Measurements from ENCODE around the gene PTCH2.

PTCH2 gene

GRCh38 chr1:44805311-44806024, 37.6 kb downstream of the PTCH2 start:
- H3K4me3 ChIP-seq (ENCODE audit: low read depth, low read length, poor library complexity, severe bottlenecking) = no peak overlapping the region
- no peak overlapping the region for H3K27ac ChIP-seq (ENCODE audit: low read depth, low read length, poor library complexity, severe bottlenecking)
- H3K9me3 ChIP-seq (ENCODE audit: low read length) = no peaks in the 10 kb centered on the region
- no peak overlapping the region for H3K9ac ChIP-seq (ENCODE audit: low read length)
- H3K79me2 ChIP-seq (ENCODE audit: insufficient read depth, low read length) = no peaks in the 10 kb centered on the region
- no peak for TF ChIP-seq EZH2 (IDR thresholded peaks at IDR 0.05; ENCODE audit: borderline replicate concordance, low read length)
- TF ChIP-seq, protein P1, sequence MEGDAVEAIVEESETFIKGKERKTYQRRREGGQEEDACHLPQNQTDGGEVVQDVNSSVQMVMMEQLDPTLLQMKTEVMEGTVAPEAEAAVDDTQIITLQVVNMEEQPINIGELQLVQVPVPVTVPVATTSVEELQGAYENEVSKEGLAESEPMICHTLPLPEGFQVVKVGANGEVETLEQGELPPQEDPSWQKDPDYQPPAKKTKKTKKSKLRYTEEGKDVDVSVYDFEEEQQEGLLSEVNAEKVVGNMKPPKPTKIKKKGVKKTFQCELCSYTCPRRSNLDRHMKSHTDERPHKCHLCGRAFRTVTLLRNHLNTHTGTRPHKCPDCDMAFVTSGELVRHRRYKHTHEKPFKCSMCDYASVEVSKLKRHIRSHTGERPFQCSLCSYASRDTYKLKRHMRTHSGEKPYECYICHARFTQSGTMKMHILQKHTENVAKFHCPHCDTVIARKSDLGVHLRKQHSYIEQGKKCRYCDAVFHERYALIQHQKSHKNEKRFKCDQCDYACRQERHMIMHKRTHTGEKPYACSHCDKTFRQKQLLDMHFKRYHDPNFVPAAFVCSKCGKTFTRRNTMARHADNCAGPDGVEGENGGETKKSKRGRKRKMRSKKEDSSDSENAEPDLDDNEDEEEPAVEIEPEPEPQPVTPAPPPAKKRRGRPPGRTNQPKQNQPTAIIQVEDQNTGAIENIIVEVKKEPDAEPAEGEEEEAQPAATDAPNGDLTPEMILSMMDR (IDR thresholded peaks at IDR 0.05; ENCODE audit: low read length) = no peak; the same call in 1 of the 2 replicates
- no peak overlapping the region for H2AFZ ChIP-seq (ENCODE audit: low read length)
- H3K9me2 ChIP-seq (ENCODE audit: low read depth, low read length) = no peaks in the 10 kb centered on the region
- H4K20me1 ChIP-seq (ENCODE audit: insufficient read depth, low read length) = no peaks in the 10 kb centered on the region
- H3K4me1 ChIP-seq (ENCODE audit: insufficient read depth, low read length, severe bottlenecking) = peaks cover 57% of the 10 kb centered on the region
- no peak overlapping the region for H3K4me2 ChIP-seq (ENCODE audit: low read length)
- no peaks in the 10 kb centered on the region for H3K27me3 ChIP-seq (ENCODE audit: insufficient read depth, low read length)
- peaks cover 16% of the 10 kb centered on the region; the same call in 1 of the 2 replicates for H3K36me3 ChIP-seq (ENCODE audit: insufficient read depth, low read length)
- no peaks in the 10 kb centered on the region for H3F3A ChIP-seq (ENCODE audit: insufficient read depth, low read length)

DNA sequence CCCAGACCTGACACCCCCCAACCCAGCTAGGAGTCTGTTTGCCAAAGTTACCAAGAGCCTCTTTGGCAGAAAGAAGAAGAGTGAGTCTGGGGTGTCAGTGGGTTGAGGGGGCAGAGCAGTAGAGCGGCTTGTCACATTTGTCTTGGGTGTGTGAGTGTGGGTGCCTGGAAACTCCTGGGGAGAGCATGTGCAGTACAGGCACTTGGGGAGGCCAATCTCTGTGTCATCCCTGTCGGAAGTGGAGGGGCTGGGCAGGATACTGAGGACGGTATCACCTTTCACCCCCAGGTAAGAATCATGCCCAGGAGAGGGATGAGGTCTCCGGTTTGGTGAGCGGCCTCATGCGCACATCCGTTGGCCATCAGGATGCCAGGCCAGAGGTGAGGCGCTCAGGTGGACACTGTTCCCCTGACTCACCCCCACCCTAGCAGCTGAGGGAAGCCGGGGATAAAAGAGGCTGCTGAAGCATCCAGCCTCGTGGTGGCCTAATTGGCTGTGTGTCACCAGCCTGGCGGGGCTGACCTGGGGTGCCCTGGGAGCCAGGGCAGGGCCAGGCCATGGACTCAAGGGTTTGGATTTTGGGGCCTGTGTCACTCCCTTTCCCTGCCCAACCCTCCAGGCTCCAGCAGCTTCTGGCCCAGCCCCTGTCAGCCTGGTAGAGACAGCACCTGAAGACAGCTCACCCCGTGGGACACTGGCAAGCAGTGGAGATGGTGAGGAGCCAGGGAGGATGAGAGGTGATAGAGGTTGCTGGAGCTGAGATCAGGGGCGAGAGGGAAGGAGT, 39.5 kb downstream of the PTCH2 start:
- Histone ChIP-seq H3K27ac (ENCODE audit: low read depth, low read length, poor library complexity, severe bottlenecking) (no peak overlapping the region), H3K4me1 (ENCODE audit: insufficient read depth, low read length, severe bottlenecking) (peaks cover 43% of the 10 kb centered on the region), H4K20me1 (ENCODE audit: insufficient read depth, low read length) (no peaks in the 10 kb centered on the region), H3K9me2 (ENCODE audit: low read depth, low read length) (no peaks in the 10 kb centered on the region), H3K9me3 (ENCODE audit: low read length) (no peaks in the 10 kb centered on the region), H2AFZ (ENCODE audit: low read length) (no peak overlapping the region), H3K79me2 (ENCODE audit: insufficient read depth, low read length) (no peaks in the 10 kb centered on the region), H3K9ac (ENCODE audit: low read length) (no peak overlapping the region), H3F3A (ENCODE audit: insufficient read depth, low read length) (no peaks in the 10 kb centered on the region), H3K36me3 (ENCODE audit: insufficient read depth, low read length) (peaks cover 16% of the 10 kb centered on the region; the same call in 1 of the 2 replicates), H3K4me3 (ENCODE audit: low read depth, low read length, poor library complexity, severe bottlenecking) (no peak overlapping the region), H3K27me3 (ENCODE audit: insufficient read depth, low read length) (no peaks in the 10 kb centered on the region), H3K4me2 (ENCODE audit: low read length) (no peak overlapping the region)
- TF ChIP-seq, protein P1 (IDR thresholded peaks at IDR 0.05; ENCODE audit: low read length) = no peak
- no peak for TF ChIP-seq EZH2 (IDR thresholded peaks at IDR 0.05; ENCODE audit: borderline replicate concordance, low read length)

GRCh38 chr1:44803062-44803311, 40.1 kb downstream of the PTCH2 start:
- Histone ChIP-seq H3K9me3 (ENCODE audit: low read length) (no peaks in the 10 kb centered on the region), H2AFZ (ENCODE audit: low read length) (no peak overlapping the region), H3K79me2 (ENCODE audit: insufficient read depth, low read length) (no peaks in the 10 kb centered on the region), H3K9ac (ENCODE audit: low read length) (no peak overlapping the region), H3K4me2 (ENCODE audit: low read length) (no peak overlapping the region), H3K27me3 (ENCODE audit: insufficient read depth, low read length) (no peaks in the 10 kb centered on the region), H3K27ac (ENCODE audit: low read depth, low read length, poor library complexity, severe bottlenecking) (no peak overlapping the region), H3K36me3 (ENCODE audit: insufficient read depth, low read length) (peaks cover 16% of the 10 kb centered on the region; the same call in 1 of the 2 replicates), H4K20me1 (ENCODE audit: insufficient read depth, low read length) (no peaks in the 10 kb centered on the region), H3K9me2 (ENCODE audit: low read depth, low read length) (no peaks in the 10 kb centered on the region), H3F3A (ENCODE audit: insufficient read depth, low read length) (no peaks in the 10 kb centered on the region), H3K4me1 (ENCODE audit: insufficient read depth, low read length, severe bottlenecking) (peaks cover 38% of the 10 kb centered on the region), H3K4me3 (ENCODE audit: low read depth, low read length, poor library complexity, severe bottlenecking) (no peak overlapping the region)
- TF ChIP-seq, protein P1 (IDR thresholded peaks at IDR 0.05; ENCODE audit: low read length) = no peak
- TF ChIP-seq EZH2 (IDR thresholded peaks at IDR 0.05; ENCODE audit: borderline replicate concordance, low read length) = no peak
